Body of pancreas (tissue), 4 donors: ENCODE results near the gene CYFIP2. TPM values are rescaled to one million over a fixed set of nuclear protein-coding genes. Genes with fewer than 3 reads are reported as not detected.

Experiments used
- ATAC-seq: fragments of 150-250 bp; one replicate; pipeline ENCODE4 v1.9.1; 2016
- DNase-seq, 4 donors: peaks; one replicate each; pipeline ENCODE4 v3.0.0-alpha.2; 2019
- H3K27ac ChIP-seq, 4 donors: fragments of 200-600 bp; sonication (generic); 1 replicate in 3 of 4; 2 replicates in 1 of 4; pipeline versions ENCODE4 v1.5.1 to v1.6.1; 2016 to 2019; ENCODE audit warnings: mild to moderate bottlenecking in 1 of 4, mixed read lengths in 1 of 4, moderate library complexity in 1 of 4
- H3K27me3 ChIP-seq, 2 donors: fragments of 200-600 bp; sonication (generic); one replicate each; pipeline ENCODE4 v1.6.0; 2016; ENCODE audit warnings: mild to moderate bottlenecking in 1 of 2
- H3K36me3 ChIP-seq, 2 donors: fragments of 200-600 bp; sonication (generic); replicated peaks in 1 of 2; 2 replicates each; pipeline ENCODE4 v1.5.1; 2016; ENCODE audit warnings: low read depth in 2 of 2; ENCODE audit not compliant: insufficient read depth in 1 of 2
- H3K4me1 ChIP-seq: fragments of 200-600 bp; sonication (generic); one replicate; pipeline ENCODE4 v1.6.0; 2016
- H3K4me3 ChIP-seq, 2 donors: fragments of 200-600 bp; sonication (generic); 1 replicate in 1 of 2; 2 replicates in 1 of 2; pipeline ENCODE4 v1.5.1; 2016 to 2019
- H3K9me3 ChIP-seq, 3 donors: fragments of 200-600 bp; sonication (generic); 1 replicate in 2 of 3; 2 replicates in 1 of 3; pipeline ENCODE4 v1.5.1; 2016
- CTCF ChIP-seq, 7 experiments: fragments of 450-650 bp in 4 of 7; fragments of 200-600 bp in 3 of 7; sonication (generic) in 3 of 7; IDR thresholded peaks; one replicate each; pipeline ENCODE4 v1.5.1; 2016 to 2019; ENCODE audit warnings: antibody characterized with exemption in 7 of 7
- POLR2A ChIP-seq, 3 donors: fragments of 450-650 bp; IDR thresholded peaks; one replicate each; pipeline ENCODE4 v1.6.1; 2016; ENCODE audit warnings: antibody characterized with exemption in 3 of 3, mild to moderate bottlenecking in 2 of 3
- WGBS, 2 donors: methylation state at CpG; one replicate each; pipeline ENCODE4 v1.1.5; 2017; 5-methylcytosine and 5-hydroxymethylcytosine counted together
- intact Hi-C: fragments of 100-400 bp; cut with DNase I; formaldehyde crosslinking; loops from one replicate; pipeline ENCODE4 v1.15.1; 2023
- total RNA-seq, 2 donors: library from RNA; depleted of rRNA; stranded (reverse); fragments of >200 nt; gene quantifications; one replicate each; pipeline ENCODE4 v1.1.0, GENCODE V29; 2016

CYFIP2 gene
- total RNA-seq, 2 donors from 2014 or later, result 15.6 to 22.1 TPM

GRCh38 chr5:157245476-157245875 lies 20.4 kb upstream of the CYFIP2 start:
- Histone ChIP-seq H3K27ac (no peak overlapping the region), H3K9me3 (no peaks in the 10 kb centered on the region), H3K4me3 (no peak overlapping the region), H3K36me3 (no peaks in the 10 kb centered on the region), H3K4me1 (no peaks in the 10 kb centered on the region), H3K27me3 (no peaks in the 10 kb centered on the region)
- WGBS, 2 donors, result 58 to 76% methylated on average over 4 of the region's 4 CpGs
- no peak for ATAC-seq
- TF ChIP-seq CTCF (IDR thresholded peaks at IDR 0.05) (no peak), POLR2A (IDR thresholded peaks at IDR 0.05) (no peak)
- intact Hi-C loops, result no loop called here
- DNase-seq, result no peak

GRCh38 chr5:157245886-157246285 lies 20.0 kb upstream of the CYFIP2 start:
- TF ChIP-seq POLR2A (IDR thresholded peaks at IDR 0.05), result no peak
- no peak for TF ChIP-seq CTCF (IDR thresholded peaks at IDR 0.05)
- intact Hi-C loops, result no loop called here
- no peaks in the 10 kb centered on the region for H3K36me3 ChIP-seq
- no peaks in the 10 kb centered on the region for H3K4me1 ChIP-seq
- H3K27ac ChIP-seq, result no peak overlapping the region
- ATAC-seq (no peak), DNase-seq (no peak)
- H3K9me3 ChIP-seq, result no peaks in the 10 kb centered on the region
- H3K4me3 ChIP-seq, result no peak overlapping the region
- 65 to 72% methylated on average over 4 of the region's 4 CpGs for WGBS, 2 donors
- no peaks in the 10 kb centered on the region for H3K27me3 ChIP-seq

GRCh38 chr5:157247267-157247666 lies 18.7 kb upstream of the CYFIP2 start:
- Histone ChIP-seq H3K27ac (no peak overlapping the region), H3K36me3 (no peaks in the 10 kb centered on the region), H3K9me3 (no peaks in the 10 kb centered on the region), H3K4me1 (no peaks in the 10 kb centered on the region), H3K27me3 (no peaks in the 10 kb centered on the region), H3K4me3 (no peak overlapping the region)
- no peak for ATAC-seq
- intact Hi-C loops, result no loop called here
- no peak for DNase-seq
- TF ChIP-seq CTCF (IDR thresholded peaks at IDR 0.05), result no peak
- no peak for TF ChIP-seq POLR2A (IDR thresholded peaks at IDR 0.05)

GRCh38 chr5:157248821-157249470 lies 17.0 kb upstream of the CYFIP2 start:
- H3K27ac ChIP-seq, result no peak overlapping the region
- DNase-seq (no peak), ATAC-seq (no peak)
- no peaks in the 10 kb centered on the region for H3K4me1 ChIP-seq
- WGBS, 2 donors, result 63 to 68% methylated on average over 11 of the region's 11 CpGs
- intact Hi-C loops, result no loop called here
- no peaks in the 10 kb centered on the region for H3K9me3 ChIP-seq
- no peak for TF ChIP-seq CTCF (IDR thresholded peaks at IDR 0.05)
- no peak for TF ChIP-seq POLR2A (IDR thresholded peaks at IDR 0.05)
- no peak overlapping the region for H3K4me3 ChIP-seq
- no peaks in the 10 kb centered on the region for H3K27me3 ChIP-seq
- H3K36me3 ChIP-seq, result no peaks in the 10 kb centered on the region
